Activated CD4-positive, alpha-beta T cell treated with anti-CD3 and anti-CD28 coated beads, Interleukin-2, amount 50 U/mL, for 1 hour (primary cell): ENCODE data around the gene ABCC3.
A peak's percentile ranks its signal among the peaks of the same experiment; 100 is the strongest.
"Not testable (repeated sequence)": the region's sequence is repeated elsewhere in the genome, so short reads cannot be mapped to it uniquely, and the experiment has no call there.

ENCODE experiments used
- DNase-seq: peaks from one replicate; pipeline ENCODE4 v3.0.0-alpha.2; 2020

Gene ABCC3

DNA sequence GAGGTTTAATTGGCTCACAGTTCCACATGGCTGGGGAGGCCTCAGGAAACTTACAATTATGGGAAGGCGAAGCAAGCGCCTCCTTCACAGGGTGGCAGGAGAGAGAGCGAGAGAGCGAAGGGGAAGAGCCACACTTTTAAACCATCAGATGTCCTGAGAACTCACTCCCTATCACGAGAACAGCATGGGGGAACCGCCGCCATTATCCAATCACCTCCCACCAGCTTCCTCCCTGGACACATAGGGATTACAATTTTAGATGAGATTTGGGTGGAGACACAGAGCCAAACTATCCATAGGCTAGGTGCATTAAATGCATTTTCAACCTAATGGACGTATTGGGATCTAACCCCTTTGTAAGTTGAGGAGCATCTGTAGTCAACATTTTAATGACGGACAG is 78.0 kb downstream of the ABCC3 start:
- DNase-seq = no peak

DNA sequence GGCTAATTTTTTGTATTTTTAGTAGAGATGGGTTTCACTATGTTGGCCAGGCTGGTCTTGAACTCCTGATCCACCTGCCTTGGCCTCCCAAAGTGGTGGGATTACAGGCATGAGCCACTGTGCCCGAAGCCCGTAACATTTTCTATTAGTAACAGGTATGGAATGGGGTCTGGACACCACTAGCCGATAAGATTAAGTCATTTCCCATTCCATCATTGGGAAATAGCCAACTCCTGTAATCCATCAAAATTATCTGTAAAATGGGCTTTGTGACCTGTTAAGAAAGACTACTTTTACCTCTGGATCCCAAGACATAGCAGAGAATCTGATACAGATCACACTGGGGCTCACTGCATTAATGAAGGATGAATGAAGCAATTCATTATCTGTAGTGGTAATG is 80.8 kb downstream of the ABCC3 start:
- DNase-seq = no peak

DNA sequence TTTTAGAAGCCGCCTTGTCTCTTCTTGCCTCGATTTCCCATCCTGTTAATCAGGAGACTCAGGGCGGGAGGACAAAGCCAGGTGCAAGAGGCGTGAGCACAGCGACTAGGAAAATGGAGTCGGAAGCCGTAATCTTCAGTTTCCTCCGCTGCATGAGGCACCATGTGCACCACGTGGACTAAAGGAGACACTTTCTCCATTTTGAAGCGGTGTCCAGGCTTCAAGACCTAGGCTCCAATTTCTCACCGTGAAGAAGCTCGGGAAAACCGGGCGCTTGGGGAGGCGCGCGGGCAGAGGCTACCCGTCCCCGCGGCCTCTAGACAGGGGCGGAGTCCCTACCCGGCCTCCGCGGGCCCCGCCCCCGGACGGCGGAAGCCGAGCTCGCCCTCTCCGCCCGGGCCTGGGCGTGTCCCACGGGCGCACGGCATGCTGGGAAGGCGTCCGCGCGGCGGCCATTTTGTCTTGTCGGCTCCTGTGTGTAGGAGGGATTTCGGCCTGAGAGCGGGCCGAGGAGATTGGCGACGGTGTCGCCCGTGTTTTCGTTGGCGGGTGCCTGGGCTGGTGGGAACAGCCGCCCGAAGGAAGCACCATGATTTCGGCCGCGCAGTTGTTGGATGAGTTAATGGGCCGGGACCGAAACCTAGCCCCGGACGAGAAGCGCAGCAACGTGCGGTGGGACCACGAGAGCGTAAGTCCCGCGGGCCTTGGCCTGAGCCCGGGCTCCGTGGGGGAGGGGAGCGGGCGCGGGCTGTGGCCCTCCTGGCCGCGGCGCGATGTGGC is 84.7 kb downstream of the ABCC3 start, which contains the start of gene LUC7L3:
Gene LUC7L3 (plus strand): TSS at position 460 of the 780 bp plus-strand sequence. CDS start 130 bp downstream, at position 590.
- peak; percentile 89 for DNase-seq

DNA sequence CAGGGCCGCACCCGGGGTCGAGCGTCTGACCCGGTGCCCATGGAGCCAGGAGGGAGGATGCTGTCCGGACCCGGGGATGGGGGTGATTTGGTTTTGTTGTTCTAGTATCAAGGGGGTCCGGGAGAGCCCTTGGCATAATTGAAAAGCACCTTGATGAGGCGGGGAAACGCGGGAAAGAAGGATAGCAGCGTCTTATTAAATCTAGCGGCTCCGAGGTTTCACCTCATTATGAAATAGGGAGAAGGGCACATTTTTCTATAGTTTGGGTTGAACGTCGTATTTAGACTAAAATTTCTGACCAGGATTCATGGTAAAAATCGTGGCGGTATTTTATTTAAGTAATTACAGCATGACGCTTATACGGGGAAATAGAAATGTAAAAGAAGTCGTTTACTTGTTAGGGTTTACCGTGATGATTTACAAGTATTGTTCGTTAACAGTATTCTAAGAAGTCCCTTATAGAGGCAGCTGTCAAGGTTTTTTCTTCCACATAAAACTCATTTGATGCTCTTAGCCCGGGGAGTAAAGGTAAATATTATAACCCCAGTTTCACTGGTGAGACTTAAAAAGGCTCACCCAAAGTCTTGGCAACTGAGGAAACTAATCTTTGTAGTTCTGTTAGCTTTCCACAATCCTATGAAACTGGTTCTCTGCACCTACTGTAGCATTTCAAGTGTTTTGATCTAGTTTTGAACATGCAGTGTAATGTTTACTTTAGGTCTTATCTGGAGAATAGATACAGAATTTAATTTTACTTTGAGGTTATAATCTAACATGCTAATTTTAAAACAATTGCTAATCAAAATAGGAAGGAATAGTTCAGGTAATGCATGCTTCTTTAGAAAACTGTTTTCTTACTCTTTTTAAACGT is 85.5 kb downstream of the ABCC3 start:
- no peak for DNase-seq

DNA sequence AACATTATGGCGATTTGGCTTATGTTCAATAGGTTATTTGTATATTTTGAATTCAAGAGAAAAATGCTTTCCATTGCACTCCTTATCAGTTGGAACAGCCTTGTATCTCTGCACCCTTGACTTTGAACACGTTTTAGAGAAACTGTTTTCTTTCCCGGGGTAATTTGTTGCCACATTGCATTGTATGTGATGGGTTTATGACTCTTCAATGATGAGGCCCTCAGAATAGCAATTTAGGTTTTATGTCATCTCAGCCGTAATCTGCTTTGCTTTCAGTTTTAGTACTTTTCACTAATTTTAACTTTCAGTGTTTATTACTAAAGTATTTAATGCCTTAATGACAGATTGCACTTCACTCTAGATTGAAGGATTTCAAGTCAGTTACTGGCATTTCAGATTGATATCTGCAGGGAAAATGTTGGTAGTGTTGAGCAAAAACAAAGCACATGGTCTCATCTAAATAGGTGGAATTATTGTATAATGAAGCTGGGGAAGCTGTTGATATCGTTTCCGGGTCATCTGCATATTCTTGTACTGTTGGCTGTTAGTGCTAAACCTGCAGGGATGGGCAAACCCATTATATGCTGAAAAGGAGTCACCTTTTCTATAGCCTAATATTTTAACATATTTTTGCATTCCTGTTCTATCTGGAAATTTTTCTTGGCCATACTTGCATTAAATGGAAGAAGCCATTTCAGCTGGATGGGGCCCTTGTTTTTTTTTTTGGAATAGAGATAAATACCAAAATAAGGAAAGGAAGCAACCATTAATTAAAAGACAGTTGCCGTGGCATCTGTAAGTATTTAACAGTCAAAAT is 86.7 kb downstream of the ABCC3 start:
- no peak for DNase-seq

DNA sequence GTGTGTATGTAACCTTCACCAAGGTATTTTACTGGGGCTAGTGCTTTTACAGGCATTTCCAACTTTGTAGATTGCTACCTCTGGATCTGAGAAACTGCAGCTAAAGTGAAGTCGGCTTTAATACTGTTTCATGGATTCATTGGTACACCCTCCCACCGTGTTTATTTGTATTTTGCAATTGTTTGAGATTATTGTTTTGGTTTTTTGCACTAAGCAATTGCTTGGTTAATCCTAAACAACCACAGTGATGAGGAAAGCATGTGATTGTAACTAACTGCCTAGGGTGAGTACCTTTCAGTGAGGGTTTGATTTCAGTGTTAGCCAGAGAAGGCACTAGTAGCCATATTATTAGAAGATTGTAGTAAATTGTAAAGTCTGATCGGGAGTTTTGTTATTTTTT is 88.1 kb downstream of the ABCC3 start:
- no peak for DNase-seq

DNA sequence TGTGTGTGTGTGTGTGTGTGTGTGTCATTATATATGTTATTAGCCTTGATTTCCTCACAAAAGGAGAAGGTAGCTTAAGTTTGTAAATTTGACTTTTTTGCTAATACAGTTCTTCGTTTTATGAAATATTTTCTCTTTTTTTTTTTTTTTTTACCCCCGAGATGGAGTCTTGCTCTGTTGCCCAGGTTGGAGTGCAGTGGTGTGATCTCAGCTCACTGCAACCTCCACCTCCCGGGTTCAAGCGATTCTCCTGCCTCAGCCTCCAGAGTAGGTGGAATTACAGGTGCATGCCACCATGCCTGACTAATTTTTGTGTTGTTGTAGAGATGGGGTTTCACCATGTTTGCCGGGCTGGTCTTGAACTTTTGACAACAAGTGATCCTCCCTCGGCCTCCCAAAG is 89.9 kb downstream of the ABCC3 start:
- not testable (repeated sequence) for DNase-seq

DNA sequence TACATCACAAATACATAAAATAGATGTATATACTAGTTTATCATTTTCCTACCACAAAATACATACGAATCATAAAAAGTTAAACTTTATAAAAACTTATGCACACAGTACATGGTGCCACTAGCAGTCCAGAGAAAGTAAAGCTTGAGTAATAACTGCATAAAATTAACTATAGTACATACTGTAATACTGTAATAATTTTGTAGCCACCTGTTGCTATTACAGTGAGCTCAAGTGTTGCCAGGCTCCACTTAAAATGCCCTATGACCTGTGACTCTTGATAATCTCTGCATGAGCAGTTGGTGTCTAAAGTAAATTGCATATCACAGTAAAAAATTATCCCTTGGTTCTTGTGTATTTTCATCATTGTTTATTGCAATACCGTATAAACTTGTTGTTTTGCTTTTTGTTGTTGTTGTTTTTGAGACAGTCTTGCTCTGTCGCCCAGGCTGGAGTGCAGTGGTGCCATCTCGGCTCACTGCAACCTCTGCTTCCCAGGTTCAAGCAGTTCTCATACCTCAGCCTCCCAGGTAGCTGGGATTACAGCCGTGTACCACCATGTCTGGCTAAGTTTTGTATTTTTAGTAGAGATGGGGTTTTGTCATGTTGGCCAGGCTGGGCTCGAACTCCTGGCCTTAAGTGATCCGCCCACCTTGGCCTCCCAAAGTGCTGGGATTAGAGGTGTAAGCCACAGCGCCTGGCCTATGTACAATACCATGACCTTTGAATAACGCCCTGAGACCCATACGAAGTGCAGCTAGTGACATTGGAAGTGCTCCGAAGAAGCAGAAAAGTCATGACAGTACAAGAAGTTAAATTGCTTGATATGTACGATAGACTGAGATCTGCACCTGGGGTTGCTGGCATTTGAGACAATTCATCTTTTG is 91.3 kb downstream of the ABCC3 start:
- DNase-seq = no peak

DNA sequence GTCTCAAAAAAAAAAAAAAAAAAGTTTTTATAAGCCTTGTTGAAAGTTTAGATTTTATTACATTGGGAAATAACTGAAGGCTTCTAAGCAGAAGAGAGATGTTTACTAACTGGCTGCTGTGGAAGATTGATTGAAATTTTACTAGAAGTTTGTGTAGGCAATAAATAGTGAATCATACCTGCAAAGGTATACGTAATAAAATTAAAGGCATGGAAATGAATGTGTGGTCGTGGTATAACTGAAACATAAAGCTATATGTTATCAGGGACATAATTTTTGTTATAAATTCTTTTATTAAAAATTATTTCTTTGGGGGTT is 93.4 kb downstream of the ABCC3 start:
- DNase-seq = no peak

DNA sequence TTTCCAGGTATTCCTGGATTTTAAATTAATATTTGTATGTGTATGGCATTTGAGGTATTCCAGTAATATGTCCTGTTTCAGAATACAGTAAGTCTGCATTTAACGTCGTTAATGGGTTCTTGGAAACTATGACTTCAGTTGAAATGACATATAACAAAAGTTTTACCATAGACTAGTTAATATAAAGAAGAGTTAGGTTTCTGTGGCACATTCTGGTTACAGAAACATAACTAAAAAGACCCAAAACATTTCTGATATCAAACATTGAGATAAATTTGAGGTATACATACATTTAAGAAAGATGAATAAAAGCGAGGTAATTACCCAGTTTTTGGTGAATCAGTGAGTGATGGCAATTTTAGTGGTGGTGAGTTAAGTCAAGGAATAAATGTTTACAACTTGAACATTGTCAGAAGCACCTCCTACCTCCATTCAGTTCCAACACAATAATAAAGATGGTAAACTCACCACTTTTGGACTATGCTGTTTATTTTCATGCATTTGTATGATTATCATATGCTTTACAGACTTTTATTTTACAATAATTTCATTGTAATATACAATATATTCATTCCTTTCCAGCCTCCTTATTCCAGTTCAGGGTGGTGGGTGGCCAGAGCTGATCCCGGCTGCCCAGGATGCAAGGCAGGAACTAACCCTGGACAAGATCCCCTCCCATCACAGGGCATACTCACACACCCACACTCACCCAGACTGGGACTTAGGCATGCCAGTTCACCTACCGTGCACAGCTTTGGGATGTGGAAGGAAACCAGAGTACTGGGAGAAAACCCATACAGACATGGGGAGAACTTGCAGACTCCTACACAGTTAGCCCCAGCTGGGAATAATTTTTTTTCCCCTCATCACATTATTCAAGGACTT is 94.4 kb downstream of the ABCC3 start:
- no peak for DNase-seq

DNA sequence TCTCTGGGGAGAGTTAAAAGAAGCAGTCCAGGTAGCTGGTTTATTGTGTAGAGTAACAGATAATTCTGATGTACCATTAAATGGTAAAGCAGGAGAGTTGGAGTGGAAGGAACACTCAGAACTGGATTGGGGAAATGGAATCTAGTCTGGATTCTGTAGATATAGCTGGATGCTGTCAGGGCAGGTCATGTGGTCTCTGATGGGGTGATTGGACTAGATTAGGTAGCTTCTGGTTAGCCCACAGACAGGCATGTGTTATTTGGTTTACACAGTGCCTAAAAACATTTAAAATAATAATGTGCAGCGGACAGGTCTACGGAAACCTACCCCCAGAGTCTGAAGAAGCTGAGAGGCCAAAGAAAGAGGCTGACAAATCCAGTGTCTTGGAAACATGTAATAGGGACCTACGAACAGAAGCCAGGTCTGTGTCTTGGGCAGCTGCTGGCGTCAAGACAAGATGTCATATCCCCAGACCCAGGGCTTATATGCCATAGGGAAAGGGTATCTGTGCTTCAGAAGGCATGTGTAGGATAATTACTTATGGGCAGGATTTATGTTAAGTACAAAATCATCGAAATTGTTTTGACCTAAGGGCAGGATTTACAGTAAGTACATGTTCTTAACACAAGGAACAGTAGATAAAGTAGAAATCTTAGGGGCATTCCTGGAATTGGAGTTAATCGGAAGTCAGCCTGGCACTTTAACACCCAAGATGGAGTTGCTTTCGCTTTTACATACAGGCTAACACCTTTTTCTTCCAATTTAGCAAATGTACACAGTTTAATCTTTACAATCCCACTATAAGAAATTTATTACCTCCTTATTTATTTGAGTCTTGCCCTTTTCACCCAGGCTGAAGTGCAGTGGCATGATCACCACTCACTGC is 97.1 kb downstream of the ABCC3 start:
- DNase-seq = no peak

DNA sequence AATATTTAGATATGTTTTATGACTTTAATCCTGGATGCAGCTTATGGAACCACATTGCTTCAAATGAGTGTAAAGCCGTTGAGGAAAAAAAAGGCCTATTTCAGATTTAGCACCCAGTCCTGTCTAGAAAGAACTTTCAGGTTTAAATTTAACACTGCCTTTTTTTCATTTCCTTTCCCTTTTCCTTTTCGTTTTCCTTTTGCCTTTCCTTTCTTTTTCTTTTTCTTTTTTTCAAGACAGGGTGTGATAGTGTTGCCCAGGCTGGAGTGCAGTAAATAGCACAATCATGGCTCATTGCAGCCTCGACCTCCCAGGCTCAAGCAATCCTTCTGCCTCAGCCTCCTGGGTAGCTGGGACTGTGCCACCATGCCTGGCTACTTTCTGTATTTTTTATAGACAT is 100.6 kb downstream of the ABCC3 start:
- DNase-seq = no peak

DNA sequence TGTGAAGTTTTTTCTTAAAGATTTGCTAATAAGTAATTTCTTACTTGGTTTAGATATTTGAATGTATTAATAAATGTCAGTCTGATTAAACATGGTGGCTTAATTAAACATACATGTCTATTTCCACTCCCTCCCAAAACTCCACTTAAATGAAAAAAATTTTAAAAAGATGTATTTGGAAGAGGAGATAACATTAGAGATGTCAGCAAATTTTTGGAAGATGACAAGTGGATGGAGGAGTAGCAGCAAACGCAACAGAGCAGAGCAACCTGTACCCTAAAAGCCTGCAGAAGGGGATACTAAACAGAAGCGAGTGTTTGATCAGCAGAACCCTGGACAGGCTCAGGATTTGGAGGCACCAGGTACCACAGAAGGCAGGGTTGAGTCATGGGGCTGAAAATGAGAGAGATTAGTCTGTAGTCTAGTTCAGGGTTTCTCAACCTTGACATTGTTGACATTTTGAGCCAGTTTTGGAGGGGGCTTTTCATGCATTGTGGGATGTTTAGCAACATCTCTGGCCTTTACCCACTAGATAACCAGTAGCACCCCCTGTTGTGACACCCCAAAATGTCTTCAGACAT is 102.5 kb downstream of the ABCC3 start:
- DNase-seq = no peak

DNA sequence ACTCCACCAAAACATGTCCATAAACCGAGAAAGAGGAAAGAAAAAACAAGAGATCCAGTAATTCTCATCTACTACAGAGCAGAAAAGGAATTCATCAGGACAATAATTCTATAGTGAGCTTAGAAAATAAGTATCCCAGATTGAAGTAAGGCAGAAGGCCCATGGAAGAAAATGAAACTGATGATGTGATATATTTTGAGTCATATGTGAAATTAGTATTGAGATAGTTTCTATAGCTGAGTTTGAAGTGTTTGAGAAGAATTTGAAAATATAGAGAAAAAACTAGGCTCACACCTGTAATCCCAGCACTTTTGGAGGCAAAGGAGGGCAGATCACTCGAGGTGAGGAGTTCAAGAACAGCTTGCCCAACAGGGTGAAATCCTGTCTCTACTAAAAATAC is 104.4 kb downstream of the ABCC3 start:
- DNase-seq = no peak
